CD4-positive, alpha-beta T cell (primary cell): ENCODE results near the gene OR4P4. TPM values are rescaled to one million over a fixed set of nuclear protein-coding genes. Genes with fewer than 3 reads are reported as not detected.

ENCODE experiments used
- ATAC-seq: fragments of 200-7000 bp; cut with Tn5 transposase; one replicate; pipeline ENCODE4 v1.10.0; 2022; ENCODE audit warnings: mild to moderate bottlenecking; ENCODE audit not compliant: poor library complexity
- CTCF ChIA-PET: fragments of 350-600 bp; sonication (Branson Sonifier 250); formaldehyde crosslinking; loops from one replicate; lab custom pipeline; 2021; ENCODE audit warnings: antibody characterized with exemption, inconsistent platforms; lab: Charles Lee
- POLR2A ChIA-PET: fragments of 350-600 bp; sonication (Branson Sonifier 250); formaldehyde crosslinking; loops from one replicate; lab custom pipeline; 2021; ENCODE audit warnings: antibody characterized with exemption, inconsistent platforms; lab: Charles Lee
- DNase-seq, 14 experiments: peaks; one replicate each; pipeline ENCODE4 v3.0.0-alpha.2; 2013 to 2020; ENCODE audit warnings: mixed read lengths in 2 of 14
- H3K27ac ChIP-seq, 2 donors: one replicate each; pipeline versions ENCODE4 v1.5.1 to v1.7.0; 2013; ENCODE audit warnings: low read length in 2 of 2, low read depth in 1 of 2, mild to moderate bottlenecking in 1 of 2
- H3K27me3 ChIP-seq, 2 experiments: 1 replicate in 1 of 2; 2 replicates in 1 of 2; pipeline versions ENCODE4 v1.6.1 to v1.7.0; 2013; ENCODE audit warnings: low read length in 2 of 2, control low read depth in 1 of 2, mild to moderate bottlenecking in 1 of 2, moderate library complexity in 1 of 2; ENCODE audit not compliant: insufficient read depth in 2 of 2, control insufficient read depth in 1 of 2
- H3K36me3 ChIP-seq: one replicate; pipeline ENCODE4 v1.6.1; 2013; ENCODE audit warnings: low read length, control low read depth; ENCODE audit not compliant: insufficient read depth
- H3K4me1 ChIP-seq: one replicate; pipeline ENCODE4 v1.6.1; 2013; ENCODE audit warnings: low read length, control low read depth; ENCODE audit not compliant: insufficient read depth
- H3K4me3 ChIP-seq: one replicate; pipeline ENCODE4 v1.5.1; 2013; ENCODE audit warnings: mild to moderate bottlenecking, low read length, moderate library complexity
- H3K9me3 ChIP-seq, 2 experiments: 1 replicate in 1 of 2; 2 replicates in 1 of 2; pipeline versions ENCODE4 v1.6.1 to v1.7.0; 2013; ENCODE audit warnings: low read length in 2 of 2, mild to moderate bottlenecking in 2 of 2, control low read depth in 1 of 2, moderate library complexity in 1 of 2; ENCODE audit not compliant: control insufficient read depth in 1 of 2, insufficient read depth in 1 of 2
- H3K27ac Mint-ChIP-seq: one replicate; pipeline ENCODE4 v1.8.0; 2020; ENCODE audit warnings: mixed read lengths
- H3K27me3 Mint-ChIP-seq: one replicate; pipeline ENCODE4 v1.8.0; 2021; ENCODE audit warnings: mixed read lengths
- H3K36me3 Mint-ChIP-seq: one replicate; pipeline ENCODE4 v1.8.0; 2021; ENCODE audit warnings: low read depth, mixed read lengths
- H3K4me1 Mint-ChIP-seq: one replicate; pipeline ENCODE4 v1.8.0; 2021; ENCODE audit warnings: low read depth, mixed read lengths
- H3K4me3 Mint-ChIP-seq: one replicate; pipeline ENCODE4 v1.8.0; 2020; ENCODE audit warnings: mild to moderate bottlenecking, mixed read lengths
- H3K9me3 Mint-ChIP-seq: one replicate; pipeline ENCODE4 v1.8.0; 2020; ENCODE audit warnings: mixed read lengths
- intact Hi-C, 2 experiments: fragments of 100-400 bp; cut with DNase I in 1 of 2; cut with micrococcal nuclease in 1 of 2; formaldehyde crosslinking; loops; one replicate each; pipeline versions ENCODE4 v1.15.1 to v1.9.0; 2023 to 2025; cut with DNase I, micrococcal nuclease
- total RNA-seq, 174 experiments: library from RNA in 2 of 174; stranded (reverse) in 2 of 174; gene quantifications; one replicate each; pipeline ENCODE4 v1.2.3 and lab custom pipeline; 2021 to 2026
- TF ChIP-seq, protein P1 (sequence below): fragments of 200-600 bp; IDR thresholded peaks from one replicate; pipeline ENCODE4 v1.8.0; 2022; ENCODE audit warnings: antibody characterized with exemption, mild to moderate bottlenecking

The OR4P4 gene
- total RNA-seq, 2 experiments from 2014 or later: not detected

DNA sequence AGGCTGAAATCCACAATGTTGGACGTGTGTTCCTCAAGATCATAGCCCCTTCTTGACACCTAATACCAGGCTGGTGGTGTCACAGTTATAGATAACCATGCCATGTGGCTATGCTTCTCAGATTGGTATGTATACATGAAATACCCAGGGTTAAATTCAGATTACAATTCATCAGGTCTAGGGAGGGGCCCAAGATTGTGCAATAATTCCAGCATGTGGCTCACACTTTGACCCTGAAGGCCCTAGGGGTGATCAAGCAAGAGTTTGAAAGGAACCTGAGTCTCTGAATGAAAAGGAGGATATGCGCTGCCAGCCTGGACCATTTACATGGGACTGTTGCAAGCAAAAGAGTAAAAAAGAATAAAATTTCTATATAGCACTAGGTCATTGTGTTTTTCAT, 34.5 kb downstream of the OR4P4 start:
- POLR2A ChIA-PET: no interaction called here
- no peaks in the 10 kb centered on the region for H3K9me3 Mint-ChIP-seq
- Histone ChIP-seq H3K9me3 (peaks cover 0 to 5% of the 10 kb centered on the region in 2 experiments), H3K4me3 (no peak overlapping the region), H3K4me1 (no peaks in the 10 kb centered on the region), H3K27ac (no peak overlapping the region), H3K27me3 (no peaks in the 10 kb centered on the region), H3K36me3 (no peaks in the 10 kb centered on the region)
- no peak for ATAC-seq
- TF ChIP-seq, protein P1, sequence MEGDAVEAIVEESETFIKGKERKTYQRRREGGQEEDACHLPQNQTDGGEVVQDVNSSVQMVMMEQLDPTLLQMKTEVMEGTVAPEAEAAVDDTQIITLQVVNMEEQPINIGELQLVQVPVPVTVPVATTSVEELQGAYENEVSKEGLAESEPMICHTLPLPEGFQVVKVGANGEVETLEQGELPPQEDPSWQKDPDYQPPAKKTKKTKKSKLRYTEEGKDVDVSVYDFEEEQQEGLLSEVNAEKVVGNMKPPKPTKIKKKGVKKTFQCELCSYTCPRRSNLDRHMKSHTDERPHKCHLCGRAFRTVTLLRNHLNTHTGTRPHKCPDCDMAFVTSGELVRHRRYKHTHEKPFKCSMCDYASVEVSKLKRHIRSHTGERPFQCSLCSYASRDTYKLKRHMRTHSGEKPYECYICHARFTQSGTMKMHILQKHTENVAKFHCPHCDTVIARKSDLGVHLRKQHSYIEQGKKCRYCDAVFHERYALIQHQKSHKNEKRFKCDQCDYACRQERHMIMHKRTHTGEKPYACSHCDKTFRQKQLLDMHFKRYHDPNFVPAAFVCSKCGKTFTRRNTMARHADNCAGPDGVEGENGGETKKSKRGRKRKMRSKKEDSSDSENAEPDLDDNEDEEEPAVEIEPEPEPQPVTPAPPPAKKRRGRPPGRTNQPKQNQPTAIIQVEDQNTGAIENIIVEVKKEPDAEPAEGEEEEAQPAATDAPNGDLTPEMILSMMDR: no peak
- H3K27me3 Mint-ChIP-seq: no peaks in the 10 kb centered on the region
- intact Hi-C loops: no loop called here
- CTCF ChIA-PET: no interaction called here
- no peaks in the 10 kb centered on the region for H3K36me3 Mint-ChIP-seq
- no peak overlapping the region for H3K27ac Mint-ChIP-seq
- no peak for DNase-seq
- H3K4me1 Mint-ChIP-seq: no peaks in the 10 kb centered on the region
- H3K4me3 Mint-ChIP-seq: no peak overlapping the region

DNA sequence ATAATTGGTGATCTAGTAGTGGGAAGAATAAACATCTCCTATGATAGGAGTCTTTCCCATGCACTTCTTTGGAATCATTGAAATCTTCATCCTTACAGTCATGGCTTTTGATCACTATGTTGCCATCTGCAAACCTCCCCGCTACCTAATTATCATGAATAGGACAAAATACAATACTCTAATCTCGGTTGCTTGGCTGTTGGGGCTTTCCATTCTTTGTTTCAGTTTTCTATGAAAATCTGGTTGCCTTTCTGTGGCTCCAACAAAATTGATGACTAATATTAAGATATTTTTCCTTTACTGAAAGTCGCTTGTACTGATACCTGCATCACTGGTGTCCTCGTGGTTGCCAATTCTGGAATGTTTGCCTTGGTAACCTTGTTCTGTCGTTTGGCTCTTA, 38.9 kb downstream of the OR4P4 start:
- H3K27me3 Mint-ChIP-seq: no peaks in the 10 kb centered on the region

More for the DNA sequence above, 38.9 kb downstream of the OR4P4 start:
- no peak overlapping the region for H3K4me3 ChIP-seq
- no peak for DNase-seq
- Mint-ChIP-seq H3K27ac (no peak overlapping the region), H3K4me1 (no peaks in the 10 kb centered on the region), H3K36me3 (no peaks in the 10 kb centered on the region), H3K9me3 (peaks cover 2% of the 10 kb centered on the region), H3K4me3 (no peak overlapping the region)
- no peaks in the 10 kb centered on the region for H3K36me3 ChIP-seq
- POLR2A ChIA-PET: no interaction called here
- H3K27me3 ChIP-seq: no peaks in the 10 kb centered on the region
- CTCF ChIA-PET: no interaction called here
- H3K27ac ChIP-seq: no peak overlapping the region
- H3K4me1 ChIP-seq: no peaks in the 10 kb centered on the region
- peaks cover 0 to 4% of the 10 kb centered on the region in 2 experiments for H3K9me3 ChIP-seq
- TF ChIP-seq, protein P1: no peak
- ATAC-seq: no peak
- intact Hi-C loops: no loop called here

Other genes with a start within 250 kb of the OR4P4 start
- not detected for gene OR4C15, start 80.6 kb upstream of the OR4P4 start, total RNA-seq
- gene OR4C16, start 63.0 kb upstream of the OR4P4 start, total RNA-seq: not detected
- not detected for gene OR4C11, start 27.5 kb upstream of the OR4P4 start, total RNA-seq
- not detected for gene OR4S2, start 13.2 kb downstream of the OR4P4 start, total RNA-seq
- gene OR4C6, start 27.1 kb downstream of the OR4P4 start, total RNA-seq: not detected
- not detected for gene OR5D13, start 138.3 kb downstream of the OR4P4 start, total RNA-seq
- not detected for gene OR5D14, start 160.4 kb downstream of the OR4P4 start, total RNA-seq
- not detected for gene OR5L1, start 176.3 kb downstream of the OR4P4 start, total RNA-seq
- gene OR5D18, start 184.5 kb downstream of the OR4P4 start, total RNA-seq: not detected
- not detected for gene OR5L2, start 192.1 kb downstream of the OR4P4 start, total RNA-seq
- gene OR5D16, start 203.6 kb downstream of the OR4P4 start, total RNA-seq: not detected
- not detected for gene TRIM51, start 248.2 kb downstream of the OR4P4 start, total RNA-seq